Tibial nerve (tissue), 4 donors: ENCODE data around the gene AQP12B. TPM values are rescaled to one million over a fixed set of nuclear protein-coding genes. Genes with fewer than 3 reads are reported as not detected.

Source experiments
- small RNA-seq: library from RNA; depleted of rRNA; stranded (forward); fragments of <200 nt; gene quantifications from one replicate; pipeline ENCODE3, GENCODE V24; 2016
- total RNA-seq, 4 donors: library from RNA; depleted of rRNA; stranded (reverse); fragments of >200 nt; gene quantifications; one replicate each; pipeline ENCODE4 v1.1.0, GENCODE V29; 2016

AQP12B gene
- total RNA-seq, 4 donors from 2014 or later, result 0.22 TPM; not detected in 3

Small RNAs within 50 kb of the gene (small RNA-seq; reads per million reads assigned to genes)
- not detected for gene AC011298.3

Other genes starting within 250 kb of the AQP12B start
- gene GPC1, start 247.2 kb downstream of the AQP12B start, total RNA-seq, result 100 to 1,000 TPM; 117 to 153 (median 144) TPM
- gene ANKMY1, start 124.9 kb downstream of the AQP12B start, total RNA-seq, result 10 to 100 TPM; 14.2 to 24.0 (median 21.4) TPM
- gene DUSP28, start 122.5 kb downstream of the AQP12B start, total RNA-seq, result 10 to 100 TPM in 1 of 4 donors, 1 to 10 TPM in 3; 4.5 to 16.1 (median 7.2) TPM
- gene RNPEPL1, start 114.4 kb downstream of the AQP12B start, total RNA-seq, result 10 to 100 TPM; 55.3 to 90.6 (median 64.0) TPM
- gene CAPN10, start 96.2 kb downstream of the AQP12B start, total RNA-seq, result 10 to 100 TPM; 28.0 to 66.3 (median 54.8) TPM
- gene GPR35, start 57.4 kb downstream of the AQP12B start, total RNA-seq, result 1 to 10 TPM in 3 of 4 donors, under 1 TPM in 1; 0.90 to 8.2 (median 2.0) TPM
- gene AQP12A, start 9.0 kb upstream of the AQP12B start, total RNA-seq, result 1 to 10 TPM in 1 of 4 donors, not detected in 3; 1.2 TPM
- gene KIF1A, start 137.3 kb upstream of the AQP12B start, total RNA-seq, result 10 to 100 TPM; 31.9 to 82.2 (median 45.3) TPM
- gene AGXT, start 185.9 kb upstream of the AQP12B start, total RNA-seq, result under 1 TPM in 1 of 4 donors, not detected in 3; 0.30 TPM
- not detected for gene MAB21L4, start 213.3 kb upstream of the AQP12B start, total RNA-seq
- gene CROCC2, start 223.5 kb upstream of the AQP12B start, total RNA-seq, result 1 to 10 TPM in 1 of 4 donors, under 1 TPM in 1, not detected in 2; 0.44 to 1.2 TPM